HG03378 (cell line): ENCODE results near the gene APEH.

ENCODE experiments used
- ATAC-seq: cut with Tn5 transposase; IDR thresholded peaks from one replicate; pipeline ENCODE4 v1.9.1; 2021; ENCODE audit warnings: mild to moderate bottlenecking, moderate library complexity; ENCODE audit not compliant: unreplicated experiment

APEH gene

GRCh38 chr3:49673715-49674496, at the start of gene APEH:
APEH (plus strand) TSS chr3:49674351; CDS start chr3:49674402, 51 bp downstream.
- peak; percentile 56 for ATAC-seq

- ATAC-seq = no peak
Observed at GRCh38 chr3:49625071-49625470, 49.1 kb upstream of the APEH start.

- ATAC-seq = no peak
Observed at GRCh38 chr3:49626101-49626581, 48.0 kb upstream of the APEH start.

GRCh38 chr3:49626796-49627195, 47.4 kb upstream of the APEH start:
- ATAC-seq = no peak

GRCh38 chr3:49627634-49628033, 46.5 kb upstream of the APEH start:
- ATAC-seq = no peak

- no peak for ATAC-seq
Observed at GRCh38 chr3:49628249-49628648, 45.9 kb upstream of the APEH start.

- ATAC-seq = no peak
Observed at GRCh38 chr3:49629451-49629850, 44.7 kb upstream of the APEH start.

GRCh38 chr3:49629866-49630265, 44.3 kb upstream of the APEH start:
- no peak for ATAC-seq

GRCh38 chr3:49630784-49631183, 43.4 kb upstream of the APEH start:
- no peak for ATAC-seq

- no peak for ATAC-seq
Observed at GRCh38 chr3:49634736-49635135, 39.4 kb upstream of the APEH start.

- no peak for ATAC-seq
Observed at GRCh38 chr3:49636883-49637609, 37.1 kb upstream of the APEH start.

- ATAC-seq = no peak
Observed at GRCh38 chr3:49638445-49638844, 35.7 kb upstream of the APEH start.

GRCh38 chr3:49639551-49639950, 34.6 kb upstream of the APEH start:
- no peak for ATAC-seq

GRCh38 chr3:49641292-49641691, 32.9 kb upstream of the APEH start:
- ATAC-seq = no peak

- no peak for ATAC-seq
Observed at GRCh38 chr3:49641921-49642707, 32.0 kb upstream of the APEH start.

GRCh38 chr3:49642708-49643145, 31.4 kb upstream of the APEH start:
- ATAC-seq = no peak

GRCh38 chr3:49644684-49645083, 29.5 kb upstream of the APEH start:
- ATAC-seq = no peak

- no peak for ATAC-seq
Observed at GRCh38 chr3:49646236-49646635, 27.9 kb upstream of the APEH start.

GRCh38 chr3:49647741-49648140, 26.4 kb upstream of the APEH start:
- no peak for ATAC-seq

- no peak for ATAC-seq
Observed at GRCh38 chr3:49648354-49649019, 25.7 kb upstream of the APEH start.

- ATAC-seq = no peak
Observed at GRCh38 chr3:49649576-49649975, 24.6 kb upstream of the APEH start.
